BE2C (cell line): ENCODE results near the gene ADCY5.

Source experiments
- DNase-seq: peaks from one replicate; pipeline ENCODE4 v3.0.0-alpha.2; 2020
- H3K27me3 ChIP-seq: fragments of 250-450 bp; sonication (Bioruptor Pico); 2 replicates; pipeline ENCODE4 v1.5.1; 2020; ENCODE audit warnings: mild to moderate bottlenecking
- H3K36me3 ChIP-seq: fragments of 250-450 bp; sonication (Bioruptor Pico); 2 replicates; pipeline ENCODE4 v1.5.1; 2020; ENCODE audit warnings: mild to moderate bottlenecking
- H3K4me1 ChIP-seq: fragments of 250-450 bp; sonication (Bioruptor Pico); 2 replicates; pipeline ENCODE4 v1.5.1; 2020
- H3K4me3 ChIP-seq: 2 replicates; pipeline ENCODE4 v1.5.1; 2011; ENCODE audit warnings: low read depth, low read length
- H3K9me3 ChIP-seq: fragments of 250-450 bp; sonication (Bioruptor Pico); 2 replicates; pipeline ENCODE4 v1.5.1; 2020
- TF ChIP-seq, protein P1 (sequence below): IDR thresholded peaks from 2 replicates; pipeline ENCODE4 v1.5.1; 2012; ENCODE audit warnings: mild to moderate bottlenecking, low read depth, low read length

The ADCY5 gene

GRCh38 chr3:123305192-123305591 is 143.7 kb downstream of the ADCY5 start:
- no peaks in the 10 kb centered on the region for H3K36me3 ChIP-seq
- H3K4me3 ChIP-seq, result no peak overlapping the region

GRCh38 chr3:123303976-123304560 is 144.8 kb downstream of the ADCY5 start:
- H3K4me3 ChIP-seq, result no peak overlapping the region
- TF ChIP-seq, protein P1, sequence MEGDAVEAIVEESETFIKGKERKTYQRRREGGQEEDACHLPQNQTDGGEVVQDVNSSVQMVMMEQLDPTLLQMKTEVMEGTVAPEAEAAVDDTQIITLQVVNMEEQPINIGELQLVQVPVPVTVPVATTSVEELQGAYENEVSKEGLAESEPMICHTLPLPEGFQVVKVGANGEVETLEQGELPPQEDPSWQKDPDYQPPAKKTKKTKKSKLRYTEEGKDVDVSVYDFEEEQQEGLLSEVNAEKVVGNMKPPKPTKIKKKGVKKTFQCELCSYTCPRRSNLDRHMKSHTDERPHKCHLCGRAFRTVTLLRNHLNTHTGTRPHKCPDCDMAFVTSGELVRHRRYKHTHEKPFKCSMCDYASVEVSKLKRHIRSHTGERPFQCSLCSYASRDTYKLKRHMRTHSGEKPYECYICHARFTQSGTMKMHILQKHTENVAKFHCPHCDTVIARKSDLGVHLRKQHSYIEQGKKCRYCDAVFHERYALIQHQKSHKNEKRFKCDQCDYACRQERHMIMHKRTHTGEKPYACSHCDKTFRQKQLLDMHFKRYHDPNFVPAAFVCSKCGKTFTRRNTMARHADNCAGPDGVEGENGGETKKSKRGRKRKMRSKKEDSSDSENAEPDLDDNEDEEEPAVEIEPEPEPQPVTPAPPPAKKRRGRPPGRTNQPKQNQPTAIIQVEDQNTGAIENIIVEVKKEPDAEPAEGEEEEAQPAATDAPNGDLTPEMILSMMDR, result no peak
- H3K27me3 ChIP-seq, result no peaks in the 10 kb centered on the region
- H3K4me1 ChIP-seq, result no peaks in the 10 kb centered on the region; the same call in 1 of the 2 replicates
- H3K9me3 ChIP-seq, result no peaks in the 10 kb centered on the region
- DNase-seq, result no peak
- no peaks in the 10 kb centered on the region for H3K36me3 ChIP-seq

More at GRCh38 chr3:123305192-123305591, 143.7 kb downstream of the ADCY5 start:
- H3K4me1 ChIP-seq, result no peaks in the 10 kb centered on the region
- no peak for DNase-seq
- no peaks in the 10 kb centered on the region for H3K27me3 ChIP-seq
- TF ChIP-seq, protein P1, result no peak
- H3K9me3 ChIP-seq, result no peaks in the 10 kb centered on the region

GRCh38 chr3:123302961-123303360 is 145.9 kb downstream of the ADCY5 start:
- TF ChIP-seq, protein P1, result no peak
- DNase-seq, result no peak
- Histone ChIP-seq H3K27me3 (no peaks in the 10 kb centered on the region), H3K4me1 (no peaks in the 10 kb centered on the region; the same call in 1 of the 2 replicates), H3K36me3 (no peaks in the 10 kb centered on the region), H3K4me3 (no peak overlapping the region), H3K9me3 (no peaks in the 10 kb centered on the region)

- no peaks in the 10 kb centered on the region for H3K9me3 ChIP-seq
- H3K27me3 ChIP-seq, result no peaks in the 10 kb centered on the region
- no peaks in the 10 kb centered on the region for H3K36me3 ChIP-seq
- no peaks in the 10 kb centered on the region; the same call in 1 of the 2 replicates for H3K4me1 ChIP-seq
- DNase-seq, result no peak
- TF ChIP-seq, protein P1, result no peak
- H3K4me3 ChIP-seq, result no peak overlapping the region
These were observed 147.3 kb downstream of the ADCY5 start for GRCh38 chr3:123301331-123302184.

DNA sequence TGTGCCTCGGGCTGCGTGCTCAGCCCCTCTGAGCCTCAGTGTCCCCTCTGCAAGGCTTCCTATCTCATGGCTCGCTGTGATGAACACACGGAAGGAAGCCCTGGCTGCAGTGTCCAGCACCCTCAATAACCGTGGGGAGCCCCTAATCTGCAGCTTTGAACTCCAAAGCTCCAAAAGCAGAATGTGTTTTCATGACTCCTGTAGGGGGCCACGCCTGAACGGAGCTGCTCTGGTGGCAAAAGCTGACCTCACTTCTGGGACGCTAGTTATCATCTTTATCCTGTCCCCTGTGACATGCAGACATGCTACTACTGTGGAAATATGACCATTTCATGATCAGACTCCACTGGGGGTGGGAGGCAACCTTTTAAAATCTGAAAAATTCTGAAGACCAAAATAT is 148.3 kb downstream of the ADCY5 start:
- TF ChIP-seq, protein P1, result no peak
- no peaks in the 10 kb centered on the region for H3K9me3 ChIP-seq
- no peaks in the 10 kb centered on the region for H3K27me3 ChIP-seq
- no peak overlapping the region for H3K4me3 ChIP-seq
- no peak for DNase-seq
- no peaks in the 10 kb centered on the region for H3K36me3 ChIP-seq
- no peaks in the 10 kb centered on the region; the same call in 1 of the 2 replicates for H3K4me1 ChIP-seq

- H3K36me3 ChIP-seq, result no peaks in the 10 kb centered on the region
- TF ChIP-seq, protein P1, result no peak
- no peaks in the 10 kb centered on the region for H3K27me3 ChIP-seq
- H3K9me3 ChIP-seq, result no peaks in the 10 kb centered on the region
- H3K4me1 ChIP-seq, result no peaks in the 10 kb centered on the region; the same call in 1 of the 2 replicates
- DNase-seq, result no peak
- H3K4me3 ChIP-seq, result no peak overlapping the region
These were observed 148.8 kb downstream of the ADCY5 start for GRCh38 chr3:123300056-123300455.
